Measurements from ENCODE around the gene SYNE1.

Gene SYNE1

GRCh38 chr6:152184573-152184916 lies 452.6 kb downstream of the SYNE1 start:
- no peak for DNase-seq (ENCODE audit: low spot score)

DNA sequence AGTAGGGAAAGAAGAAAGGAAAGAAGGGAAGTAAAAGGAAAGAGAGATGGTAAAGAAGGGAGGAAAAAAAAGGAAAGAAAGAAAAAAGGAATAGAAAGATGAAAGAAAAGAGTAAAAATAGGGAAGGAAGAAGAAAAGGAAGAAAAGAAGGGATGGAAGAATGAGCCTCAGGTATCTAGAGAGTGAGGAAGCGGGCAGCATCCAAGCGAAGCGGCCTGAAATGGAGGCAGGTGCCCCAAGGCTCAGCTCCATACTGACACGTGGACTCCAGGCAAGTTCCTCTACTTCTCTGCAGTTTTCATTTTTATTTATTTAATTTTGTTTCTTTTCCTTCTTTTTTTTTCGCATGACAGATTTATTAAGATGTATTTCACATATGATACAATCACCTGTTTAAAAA lies 456.6 kb downstream of the SYNE1 start:
- DNase-seq (ENCODE audit: low spot score), result no peak

GRCh38 chr6:152176268-152176667 lies 460.9 kb downstream of the SYNE1 start:
- DNase-seq (ENCODE audit: low spot score), result no peak

DNA sequence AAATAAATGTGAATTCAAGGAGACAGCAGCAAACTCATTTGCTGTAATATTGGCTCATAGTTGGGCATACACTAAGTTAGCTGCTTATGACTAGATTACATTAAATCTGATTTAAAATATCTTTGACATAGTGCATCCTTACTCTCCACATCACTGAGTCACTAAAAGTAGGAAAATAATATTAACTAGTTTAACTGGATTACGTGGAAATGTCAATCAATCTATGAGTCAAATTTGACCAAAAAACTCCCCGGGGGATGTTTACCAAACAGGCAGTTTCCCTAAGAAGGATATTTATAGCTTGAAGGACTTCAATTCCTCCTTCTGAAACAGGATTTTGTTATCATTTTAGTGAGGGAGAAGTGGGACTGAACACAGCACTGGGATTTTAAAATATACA lies 463.2 kb downstream of the SYNE1 start:
- no peak for DNase-seq (ENCODE audit: low spot score)

DNA sequence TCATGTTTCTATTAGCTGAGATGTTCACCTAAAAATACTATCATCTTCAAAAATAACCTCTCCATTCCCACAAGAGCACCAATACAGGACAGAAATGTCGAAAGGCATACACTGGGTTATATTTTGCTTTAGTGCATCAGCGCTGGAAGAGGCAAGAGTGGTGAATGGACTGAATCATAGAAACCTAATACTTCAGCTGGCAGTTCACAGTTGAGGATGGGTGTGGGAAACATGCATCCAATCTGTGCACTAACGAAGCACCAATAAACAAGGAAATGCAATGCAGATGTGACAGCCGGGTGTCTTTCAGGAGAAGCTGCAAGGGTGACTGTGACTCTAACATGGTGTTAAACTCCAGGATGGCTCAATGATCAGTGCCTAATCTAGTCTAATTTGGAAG lies 463.8 kb downstream of the SYNE1 start:
- no peak for DNase-seq (ENCODE audit: low spot score)

- DNase-seq (ENCODE audit: low spot score), result no peak
Measured at GRCh38 chr6:152170702-152171667, 466.2 kb downstream of the SYNE1 start.

GRCh38 chr6:152170313-152170701 lies 466.9 kb downstream of the SYNE1 start:
- DNase-seq (ENCODE audit: low spot score), result no peak

DNA sequence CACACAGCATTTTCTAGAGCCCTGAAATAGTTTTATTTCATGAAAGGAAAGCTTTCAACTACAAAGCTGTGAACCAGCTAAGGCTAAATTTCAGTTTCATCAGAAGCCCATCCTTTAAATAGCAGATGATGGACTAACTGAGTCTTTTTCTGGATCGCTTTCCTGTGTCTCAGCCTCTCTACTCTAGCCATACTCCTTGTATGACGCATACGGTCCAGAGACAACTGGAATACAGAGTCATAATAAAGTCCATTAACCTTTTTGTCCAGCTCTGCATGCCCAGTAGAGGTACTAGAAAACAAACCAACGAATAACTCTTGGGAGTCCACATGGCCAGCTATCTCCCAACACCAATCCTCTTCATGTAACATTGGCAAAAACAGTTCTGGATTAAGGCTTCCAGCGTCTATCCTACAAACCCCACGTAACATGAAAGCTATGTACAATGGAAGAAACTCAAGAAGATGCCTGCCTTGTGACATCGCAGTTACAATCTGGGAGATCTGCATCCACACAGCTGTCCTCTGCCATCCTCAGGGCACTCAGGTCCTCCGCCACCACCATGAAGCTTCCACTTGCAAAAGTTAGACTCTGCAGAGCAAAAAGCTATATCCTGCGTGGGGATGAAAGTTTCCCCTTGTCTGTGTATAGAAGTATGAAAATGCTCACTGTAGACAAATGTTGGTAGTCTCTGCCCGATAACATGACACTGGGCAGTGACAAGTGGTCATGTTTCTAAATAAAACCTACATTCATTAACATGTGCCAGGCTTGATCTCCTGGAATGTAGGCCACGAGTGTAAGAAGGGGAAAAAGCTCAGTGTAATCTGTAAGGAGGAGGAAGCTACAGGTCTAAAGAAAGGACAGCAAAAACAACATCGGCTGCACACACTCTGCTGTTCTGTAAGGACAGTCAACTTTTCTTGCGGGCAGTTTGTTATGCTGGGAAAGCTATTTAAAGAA lies 469.2 kb downstream of the SYNE1 start:
- DNase-seq (ENCODE audit: low spot score), result no peak

DNA sequence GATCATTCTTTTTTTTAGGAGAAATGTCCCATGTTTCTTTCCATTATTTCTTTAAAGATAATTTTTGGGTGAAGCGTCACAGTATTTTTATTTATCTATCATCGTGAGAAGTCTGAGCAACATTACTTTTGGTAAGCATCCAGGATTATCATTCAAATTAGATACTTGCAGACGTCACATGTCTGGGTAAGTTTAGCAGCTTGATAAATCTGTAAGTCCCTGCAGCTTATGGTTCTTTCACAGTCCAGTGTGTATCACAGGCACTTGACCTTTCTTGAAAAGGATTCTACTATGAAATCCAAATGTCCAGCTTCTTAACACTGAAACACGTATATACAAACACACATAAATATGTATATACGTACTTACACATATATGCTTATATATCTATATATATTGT lies 470.3 kb downstream of the SYNE1 start:
- no peak for DNase-seq (ENCODE audit: low spot score)

GRCh38 chr6:152166497-152166896 lies 470.7 kb downstream of the SYNE1 start:
- DNase-seq (ENCODE audit: low spot score), result no peak

DNA sequence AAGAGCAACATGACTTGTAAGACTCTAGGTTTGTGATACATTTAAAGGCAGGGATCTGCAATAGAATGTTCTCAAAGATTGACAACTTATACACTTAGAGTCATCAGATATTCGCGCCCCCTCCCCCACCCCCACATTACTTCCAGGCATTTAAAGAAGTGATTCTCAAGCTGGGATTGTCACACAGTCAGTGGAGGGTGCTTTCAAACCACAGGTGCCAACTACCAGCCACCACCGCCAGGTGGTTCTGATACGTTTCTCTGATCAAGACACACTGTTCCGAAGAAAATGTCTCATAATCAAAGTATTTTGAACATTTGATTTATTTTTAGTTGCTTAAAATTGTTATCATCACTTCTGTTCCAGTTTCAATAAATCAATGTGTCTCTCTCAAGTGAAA lies 472.2 kb downstream of the SYNE1 start:
- no peak for DNase-seq (ENCODE audit: low spot score)

GRCh38 chr6:152161501-152161900 lies 475.7 kb downstream of the SYNE1 start:
- DNase-seq (ENCODE audit: low spot score), result no peak

DNA sequence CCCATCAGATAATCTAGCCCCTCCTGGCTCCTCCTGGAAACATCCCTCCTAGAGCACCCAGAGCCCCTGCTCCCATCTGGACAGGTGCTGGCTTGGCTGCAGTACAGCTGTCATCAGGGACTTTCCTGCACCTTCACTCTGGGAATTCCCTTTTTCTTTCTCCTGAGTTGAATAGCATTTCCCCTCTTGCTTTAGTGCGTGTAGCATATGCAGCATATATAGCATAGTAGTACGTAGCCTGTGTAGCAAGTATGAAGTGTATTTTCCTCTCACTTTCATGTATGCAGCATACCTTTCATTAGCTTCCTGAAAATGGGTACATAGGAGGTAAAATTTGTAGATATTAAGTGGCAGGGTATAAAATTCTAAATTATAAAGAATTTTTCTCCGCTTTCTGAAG lies 476.8 kb downstream of the SYNE1 start:
- no peak for DNase-seq (ENCODE audit: low spot score)

- DNase-seq (ENCODE audit: low spot score), result no peak
Measured at GRCh38 chr6:152155792-152156191, 481.4 kb downstream of the SYNE1 start.

GRCh38 chr6:152154559-152155356 lies 482.4 kb downstream of the SYNE1 start:
- DNase-seq (ENCODE audit: low spot score), result no peak

DNA sequence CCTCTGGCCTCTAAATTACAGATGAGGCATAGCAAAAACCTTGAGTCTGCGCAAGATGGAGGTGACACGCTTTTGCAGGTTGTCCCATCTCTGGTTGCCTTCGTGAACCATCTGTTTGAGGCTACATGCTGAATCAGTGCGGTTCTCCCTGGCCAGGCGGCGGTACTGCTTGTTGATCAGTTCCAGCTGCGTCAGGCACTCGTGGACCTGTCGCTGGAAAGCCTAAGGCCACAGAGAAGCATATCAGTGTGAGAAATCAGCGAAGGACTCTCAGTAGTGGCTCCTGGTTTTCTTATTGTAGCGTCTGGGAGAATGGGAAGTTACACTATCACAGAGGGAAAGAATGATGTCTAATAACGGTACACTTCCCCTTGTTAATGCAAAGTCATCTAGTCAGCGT lies 485.2 kb downstream of the SYNE1 start:
- no peak for DNase-seq (ENCODE audit: low spot score)

DNA sequence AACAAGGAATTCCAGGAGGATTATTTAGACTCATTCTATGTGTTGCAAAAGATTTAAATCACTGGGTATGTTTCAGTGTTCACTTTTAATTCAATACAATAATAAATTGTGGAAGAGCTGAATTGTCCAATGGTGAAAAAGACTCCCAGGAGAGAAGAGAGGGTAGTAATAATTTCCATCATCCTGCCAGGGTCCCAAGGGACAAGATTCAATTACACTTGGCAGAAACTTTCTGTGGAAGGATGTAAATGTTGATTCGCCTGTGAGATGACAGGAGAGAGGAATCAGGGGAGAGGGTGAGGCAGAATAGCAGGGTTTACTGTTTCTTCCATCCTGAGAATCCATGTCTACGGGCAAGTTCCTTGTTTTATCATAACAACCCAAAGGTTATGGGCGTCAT lies 487.0 kb downstream of the SYNE1 start:
- DNase-seq (ENCODE audit: low spot score), result no peak

DNA sequence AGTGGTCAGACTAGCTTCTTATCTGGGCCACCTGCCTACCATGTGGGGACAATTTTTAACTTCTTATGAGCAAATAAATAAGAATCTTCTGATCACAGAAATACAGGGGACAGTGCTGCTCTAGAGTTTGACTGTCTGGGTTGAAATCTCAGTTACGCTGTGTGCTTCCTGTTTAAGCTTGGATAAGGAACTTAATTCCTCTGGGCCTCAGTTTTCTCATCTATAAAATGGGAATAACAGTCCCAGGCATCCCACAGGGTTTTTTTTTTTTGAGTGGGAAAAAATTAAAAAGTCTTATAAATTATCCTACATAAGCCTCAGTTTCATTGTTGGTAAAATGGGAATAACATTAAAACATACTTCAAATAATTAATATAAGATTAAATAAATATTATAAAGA lies 488.8 kb downstream of the SYNE1 start:
- no peak for DNase-seq (ENCODE audit: low spot score)

DNA sequence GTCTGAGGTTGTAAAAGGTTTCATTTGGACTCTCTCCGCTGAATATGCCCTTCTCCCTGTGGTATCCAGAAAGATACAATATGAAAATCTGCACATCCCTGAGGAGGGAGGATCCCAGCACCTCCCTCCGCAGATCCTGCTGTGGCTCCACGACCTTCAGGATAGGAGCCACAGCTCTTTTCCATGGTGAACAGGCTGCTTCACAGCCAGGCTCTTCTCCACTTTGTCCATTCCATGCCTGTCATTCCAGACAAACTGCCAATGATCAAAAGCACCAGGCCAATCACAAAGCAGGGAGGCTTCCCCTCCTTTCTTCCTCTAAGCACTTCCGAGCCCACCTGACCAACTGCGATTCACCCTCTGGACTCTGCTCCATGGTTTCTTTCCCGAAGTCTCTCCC lies 489.9 kb downstream of the SYNE1 start:
- DNase-seq (ENCODE audit: low spot score), result no peak

DNA sequence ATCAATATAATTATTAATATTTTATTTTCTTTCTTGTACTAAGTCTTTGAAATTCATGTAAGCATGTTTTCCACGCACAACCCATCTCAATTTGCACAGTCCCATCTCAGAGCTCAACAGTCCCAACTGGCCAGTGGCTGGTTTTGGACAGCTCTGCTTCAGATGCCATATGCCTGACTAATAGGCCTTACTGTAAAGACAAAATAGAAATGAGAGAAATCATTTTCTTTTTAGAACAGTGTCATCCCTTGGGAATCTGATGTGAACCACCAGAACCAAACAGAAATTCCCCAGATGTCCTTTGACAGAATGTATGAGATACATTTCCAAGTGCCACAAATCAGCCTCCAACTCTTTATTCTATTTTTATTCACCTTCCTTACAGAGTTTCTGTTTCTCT lies 490.8 kb downstream of the SYNE1 start:
- no peak for DNase-seq (ENCODE audit: low spot score)

DNA sequence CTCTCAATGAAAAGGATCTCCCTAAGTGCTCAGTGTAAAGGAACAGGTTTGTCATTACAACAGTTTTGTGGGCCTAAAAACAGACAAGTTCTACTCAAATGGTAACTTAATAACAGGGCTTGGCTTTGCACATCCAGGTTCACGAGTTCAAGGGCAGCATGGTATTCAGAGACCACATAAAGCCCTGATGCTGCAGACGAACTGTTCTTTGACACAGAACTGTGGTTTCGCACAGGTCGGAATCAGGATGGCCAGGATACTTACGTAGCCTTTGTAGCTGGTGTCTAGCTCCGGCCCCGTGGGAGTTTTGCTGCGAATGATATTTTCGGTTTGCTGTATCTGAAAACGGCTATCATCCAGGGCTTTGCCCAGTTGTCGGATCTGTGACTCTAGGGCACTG lies 493.8 kb downstream of the SYNE1 start:
- DNase-seq (ENCODE audit: low spot score), result no peak

DNA sequence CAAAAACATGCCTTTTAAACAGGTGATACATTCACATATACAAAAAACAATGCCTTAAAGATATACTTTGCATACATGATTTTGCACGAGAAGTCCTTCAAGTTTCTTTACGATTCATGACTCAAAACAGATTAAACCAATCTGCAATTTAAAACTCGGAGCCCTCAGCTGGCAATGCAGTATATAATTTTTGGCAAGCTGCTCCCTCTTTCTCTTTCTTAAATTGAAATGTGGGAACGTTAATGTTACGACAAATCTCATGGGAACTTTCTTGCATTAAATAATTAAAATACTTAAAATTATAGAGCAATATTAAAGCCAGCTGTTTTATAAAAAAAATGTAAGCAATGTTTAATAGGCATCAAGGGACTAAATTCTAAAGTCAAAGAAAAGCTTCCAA lies 495.1 kb downstream of the SYNE1 start:
- DNase-seq (ENCODE audit: low spot score), result no peak
